Suprapubic skin (tissue), 4 donors: ENCODE measurements around the gene MPZ.

Experiments
- CTCF ChIP-seq, 2 donors: fragments of 200-600 bp in 1 of 2; fragments of 450-650 bp in 1 of 2; sonication (generic) in 1 of 2; IDR thresholded peaks; one replicate each; pipeline ENCODE4 v1.5.1; 2016 to 2019; ENCODE audit warnings: antibody characterized with exemption in 2 of 2, mild to moderate bottlenecking in 1 of 2, moderate library complexity in 1 of 2
- POLR2A ChIP-seq, 2 donors: fragments of 450-650 bp; IDR thresholded peaks; one replicate each; pipeline ENCODE4 v1.6.1; 2017; ENCODE audit warnings: antibody characterized with exemption in 2 of 2, mild to moderate bottlenecking in 2 of 2, moderate library complexity in 2 of 2
- POLR2AphosphoS5 ChIP-seq, 3 donors: sonication (generic); formaldehyde crosslinking; IDR thresholded peaks; one replicate each; pipeline ENCODE4 v1.6.1; 2017; ENCODE audit warnings: antibody characterized with exemption in 3 of 3

GRCh38 chr1:161287482-161288054 is 22.2 kb downstream of the MPZ start:
- TF ChIP-seq CTCF (IDR thresholded peaks at IDR 0.05), result no peak
- no peak for TF ChIP-seq POLR2A (IDR thresholded peaks at IDR 0.05)
- no peak for TF ChIP-seq POLR2AphosphoS5 (IDR thresholded peaks at IDR 0.05)
